DMS114 treated with DMSO at 0.1 percent for 48 hours (cell line): ENCODE data around the gene BCL3.
"Not testable (repeated sequence)": the region's sequence is repeated elsewhere in the genome, so short reads cannot be mapped to it uniquely, and the experiment has no call there.

Experiments used
- DNase-seq: peaks from one replicate; lab custom pipeline; 2025; ENCODE audit not compliant: unreplicated experiment; lab: John Stamatoyannopoulos, UW

BCL3 gene, protein sequence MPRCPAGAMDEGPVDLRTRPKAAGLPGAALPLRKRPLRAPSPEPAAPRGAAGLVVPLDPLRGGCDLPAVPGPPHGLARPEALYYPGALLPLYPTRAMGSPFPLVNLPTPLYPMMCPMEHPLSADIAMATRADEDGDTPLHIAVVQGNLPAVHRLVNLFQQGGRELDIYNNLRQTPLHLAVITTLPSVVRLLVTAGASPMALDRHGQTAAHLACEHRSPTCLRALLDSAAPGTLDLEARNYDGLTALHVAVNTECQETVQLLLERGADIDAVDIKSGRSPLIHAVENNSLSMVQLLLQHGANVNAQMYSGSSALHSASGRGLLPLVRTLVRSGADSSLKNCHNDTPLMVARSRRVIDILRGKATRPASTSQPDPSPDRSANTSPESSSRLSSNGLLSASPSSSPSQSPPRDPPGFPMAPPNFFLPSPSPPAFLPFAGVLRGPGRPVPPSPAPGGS

DNA sequence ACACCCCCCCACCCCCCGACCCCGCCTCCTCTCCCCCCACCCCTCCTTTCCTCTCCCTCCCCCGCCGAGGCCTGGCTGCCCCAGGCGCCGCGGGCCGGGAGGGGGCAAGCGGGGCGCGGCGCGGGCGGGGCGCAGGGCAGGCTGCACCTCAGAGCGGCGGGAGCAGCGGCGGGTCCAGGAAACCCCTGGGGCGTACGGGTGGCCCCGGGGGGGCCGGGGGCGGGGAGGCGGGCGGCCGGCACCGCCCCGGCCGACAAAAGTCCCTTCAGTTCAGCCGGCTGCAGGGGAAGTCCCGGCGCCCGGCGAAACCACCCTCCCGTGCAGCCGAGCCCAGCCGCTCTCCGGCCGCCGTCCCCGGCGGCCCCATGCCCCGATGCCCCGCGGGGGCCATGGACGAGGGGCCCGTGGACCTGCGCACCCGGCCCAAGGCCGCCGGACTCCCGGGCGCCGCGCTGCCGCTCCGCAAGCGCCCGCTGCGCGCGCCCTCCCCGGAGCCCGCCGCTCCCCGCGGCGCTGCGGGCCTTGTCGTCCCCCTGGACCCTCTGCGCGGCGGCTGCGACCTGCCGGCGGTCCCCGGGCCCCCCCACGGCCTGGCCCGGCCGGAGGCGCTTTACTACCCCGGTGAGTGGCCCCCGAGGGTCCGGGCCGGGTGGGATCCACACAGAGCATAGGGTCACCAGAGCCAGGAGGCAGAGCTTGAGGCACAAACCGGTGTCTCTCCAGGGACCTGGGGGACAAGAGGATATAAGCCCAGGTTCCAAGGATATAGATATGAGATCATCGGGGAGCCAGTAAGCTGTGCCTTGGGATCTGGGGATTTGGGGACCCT is at the start of gene BCL3:
Gene BCL3, plus strand, starts transcription at position 283 of the 829 bp plus-strand sequence. Its CDS starts 83 bp downstream, at position 366.
- DNase-seq = no peak

DNA sequence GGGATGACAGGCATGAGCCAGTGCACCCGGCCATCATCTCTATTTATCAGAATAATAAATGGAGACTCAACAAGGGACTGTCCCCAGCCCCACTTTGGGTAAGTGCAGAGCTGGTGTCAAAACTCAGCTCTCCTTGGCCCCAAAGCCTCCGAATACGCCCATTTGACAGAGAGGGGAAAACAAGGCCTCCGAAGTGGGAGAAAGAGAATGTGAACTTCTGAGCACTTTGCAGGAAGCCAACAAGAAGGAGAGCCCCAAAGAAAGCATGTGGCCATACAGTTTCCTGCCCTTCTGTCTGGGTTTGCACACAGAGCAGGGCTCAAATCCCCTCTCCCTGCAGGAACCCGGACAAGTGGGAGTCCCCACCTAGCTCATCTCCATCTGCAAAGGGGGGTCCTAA is 48.0 kb upstream of the BCL3 start:
- no peak for DNase-seq

DNA sequence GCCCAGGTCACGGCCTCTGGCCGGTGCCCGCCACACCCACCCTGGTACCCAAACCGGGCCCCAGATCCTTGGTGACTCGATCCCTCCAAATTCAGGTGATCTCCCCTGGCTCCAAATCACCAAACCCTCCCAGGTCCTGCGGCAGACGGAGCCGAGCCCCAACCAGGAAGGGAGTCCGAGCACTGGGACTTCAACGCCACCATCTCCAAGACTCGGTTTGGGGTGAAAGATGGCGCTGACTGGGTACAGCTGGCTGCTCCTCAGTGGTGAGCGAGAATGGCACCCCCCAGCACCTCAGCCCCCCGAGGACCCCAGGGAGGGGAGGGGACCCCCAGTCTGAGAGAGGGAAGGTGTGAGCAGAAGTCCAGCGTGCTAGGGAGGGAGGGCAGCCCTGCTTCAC is 47.3 kb upstream of the BCL3 start:
- no peak for DNase-seq

DNA sequence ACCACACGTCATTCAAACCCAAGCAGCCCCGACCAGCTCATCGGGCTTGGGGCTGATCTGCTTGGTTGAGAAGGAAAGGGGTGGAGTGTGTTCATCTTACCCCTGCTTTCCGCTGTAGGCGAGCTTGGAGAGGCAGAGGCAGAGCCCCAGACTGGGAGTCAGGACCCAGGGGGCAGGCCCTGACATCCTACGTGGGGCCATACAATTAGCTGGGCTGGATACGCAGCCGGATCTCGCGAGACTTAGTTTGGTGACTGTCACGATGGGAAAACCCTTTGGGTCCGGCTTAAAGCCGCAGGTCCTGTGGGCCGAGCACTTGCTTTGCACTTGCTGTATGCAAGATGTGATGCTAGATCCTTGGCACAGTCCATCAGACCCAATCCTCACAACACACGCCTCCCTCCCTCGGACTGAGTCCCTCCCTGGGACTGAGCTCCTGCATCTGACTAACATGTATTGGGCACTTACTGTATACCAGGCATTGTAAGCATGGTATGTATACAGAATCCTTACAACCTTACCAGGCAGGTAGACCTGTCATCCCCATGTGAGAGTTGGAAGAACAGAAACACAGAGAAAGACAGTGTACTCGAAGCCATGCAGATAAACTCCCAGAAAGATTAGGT is 45.8 kb upstream of the BCL3 start:
- no peak for DNase-seq

DNA sequence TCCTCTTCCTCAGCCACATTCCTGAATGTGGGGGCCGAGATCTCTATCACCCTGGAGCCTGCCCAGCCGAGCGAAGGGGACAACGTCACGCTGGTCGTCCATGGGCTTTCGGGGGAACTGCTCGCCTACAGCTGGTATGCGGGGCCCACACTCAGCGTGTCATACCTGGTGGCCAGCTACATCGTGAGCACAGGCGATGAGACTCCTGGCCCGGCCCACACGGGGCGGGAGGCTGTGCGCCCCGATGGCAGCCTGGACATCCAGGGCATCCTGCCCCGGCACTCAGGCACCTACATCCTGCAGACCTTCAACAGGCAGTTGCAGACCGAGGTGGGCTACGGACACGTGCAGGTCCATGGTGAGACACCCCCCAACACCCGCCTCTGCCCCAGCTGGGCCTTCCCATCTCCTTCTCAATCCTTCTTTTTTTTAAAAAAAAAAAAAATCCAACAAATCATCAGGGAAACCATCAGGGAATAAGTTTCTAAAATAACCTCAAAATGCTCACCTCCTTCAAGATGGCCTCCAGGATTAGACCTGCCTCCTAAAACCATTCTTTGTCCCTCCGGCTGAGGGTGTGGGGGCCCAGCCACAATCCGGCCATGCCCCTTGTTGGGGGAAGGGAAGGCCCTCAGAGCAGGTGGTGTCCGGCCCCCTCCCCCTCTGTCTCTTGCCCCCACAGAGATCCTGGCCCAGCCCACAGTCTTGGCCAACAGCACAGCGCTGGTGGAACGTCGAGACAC is 45.0 kb upstream of the BCL3 start:
- no peak for DNase-seq

DNA sequence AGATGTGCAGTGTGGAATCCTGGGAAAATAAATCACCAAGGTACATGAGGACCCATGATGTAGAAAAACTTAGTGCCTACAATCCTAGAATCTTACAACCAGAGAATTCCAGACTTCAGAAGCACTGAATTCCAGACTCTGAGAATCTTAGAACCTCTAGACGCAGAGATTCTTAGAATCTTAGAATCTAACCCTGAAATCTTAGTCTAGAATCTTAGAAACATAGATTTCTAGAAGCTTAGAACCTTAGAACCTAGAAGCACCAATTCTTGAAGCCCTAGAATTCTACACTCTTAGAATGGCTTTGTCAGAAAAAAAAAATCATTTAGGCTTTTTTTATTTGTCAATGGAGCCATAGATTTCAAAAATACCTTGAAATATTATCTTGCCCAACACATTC is 43.5 kb upstream of the BCL3 start:
- no peak for DNase-seq

DNA sequence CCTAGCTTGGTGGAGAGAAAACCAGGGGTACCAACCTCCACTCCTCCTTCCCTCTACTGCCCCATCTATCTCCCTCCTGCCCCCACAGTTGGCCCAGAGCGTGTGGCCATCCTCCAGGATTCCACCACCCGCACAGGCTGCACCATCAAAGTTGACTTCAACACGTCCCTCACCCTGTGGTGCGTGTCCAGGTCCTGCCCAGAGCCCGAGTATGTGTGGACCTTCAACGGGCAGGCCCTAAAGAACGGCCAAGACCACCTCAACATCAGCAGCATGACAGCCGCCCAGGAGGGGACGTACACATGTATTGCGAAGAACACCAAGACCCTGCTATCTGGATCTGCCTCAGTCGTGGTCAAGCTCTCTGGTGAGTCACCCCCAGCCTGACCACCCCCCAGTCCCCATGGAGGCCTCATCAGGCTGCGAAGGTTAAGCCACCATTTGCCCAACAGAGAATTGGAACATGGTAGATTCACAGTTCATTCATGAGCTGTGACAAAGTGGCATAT is 43.0 kb upstream of the BCL3 start:
- DNase-seq = no peak

DNA sequence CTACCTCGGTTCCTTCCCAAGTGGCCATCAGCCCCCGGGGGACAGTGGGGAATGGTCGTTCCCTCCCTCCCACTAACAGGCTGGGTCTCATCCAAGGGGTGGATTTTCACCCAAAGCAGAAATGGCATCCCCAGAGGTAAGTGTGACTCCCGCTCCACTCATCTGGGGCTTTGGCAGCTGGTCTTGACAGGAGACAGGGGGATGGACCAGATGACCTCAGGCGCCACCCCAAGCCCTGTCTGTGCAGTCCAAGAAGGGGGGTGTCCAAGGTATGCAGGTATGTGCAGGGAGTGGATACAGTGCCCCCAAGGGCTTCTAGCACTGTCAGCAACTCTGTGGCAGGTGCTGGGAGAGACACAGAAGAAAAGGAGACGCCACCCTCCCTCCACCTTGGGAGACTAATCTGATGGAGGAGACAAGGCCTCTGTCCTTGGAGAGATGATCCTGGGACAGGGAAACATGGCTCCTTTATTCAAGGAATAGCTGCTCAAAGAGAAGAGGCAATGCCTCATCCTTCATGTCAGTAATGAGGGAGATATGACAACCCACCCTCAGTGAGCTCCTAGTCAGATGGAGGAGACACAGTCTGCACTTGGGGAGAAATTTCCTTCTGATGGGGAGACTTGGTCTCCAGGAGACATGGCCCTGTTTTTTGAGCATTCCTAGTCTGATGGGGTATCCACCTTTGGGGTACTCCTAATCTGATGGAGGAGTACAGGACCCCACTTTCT is 41.8 kb upstream of the BCL3 start:
- DNase-seq = no peak

DNA sequence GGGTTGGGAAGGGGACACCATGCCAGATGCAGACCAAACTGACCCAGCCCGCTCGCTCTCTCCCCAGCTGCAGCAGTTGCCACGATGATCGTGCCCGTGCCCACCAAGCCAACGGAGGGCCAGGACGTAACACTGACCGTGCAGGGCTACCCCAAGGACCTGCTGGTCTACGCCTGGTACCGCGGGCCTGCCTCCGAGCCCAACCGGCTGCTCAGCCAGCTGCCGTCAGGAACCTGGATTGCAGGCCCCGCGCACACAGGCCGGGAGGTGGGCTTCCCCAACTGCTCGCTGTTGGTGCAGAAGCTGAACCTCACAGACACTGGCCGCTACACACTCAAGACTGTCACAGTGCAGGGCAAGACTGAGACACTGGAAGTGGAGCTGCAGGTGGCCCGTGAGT is 40.7 kb upstream of the BCL3 start:
- no peak for DNase-seq

DNA sequence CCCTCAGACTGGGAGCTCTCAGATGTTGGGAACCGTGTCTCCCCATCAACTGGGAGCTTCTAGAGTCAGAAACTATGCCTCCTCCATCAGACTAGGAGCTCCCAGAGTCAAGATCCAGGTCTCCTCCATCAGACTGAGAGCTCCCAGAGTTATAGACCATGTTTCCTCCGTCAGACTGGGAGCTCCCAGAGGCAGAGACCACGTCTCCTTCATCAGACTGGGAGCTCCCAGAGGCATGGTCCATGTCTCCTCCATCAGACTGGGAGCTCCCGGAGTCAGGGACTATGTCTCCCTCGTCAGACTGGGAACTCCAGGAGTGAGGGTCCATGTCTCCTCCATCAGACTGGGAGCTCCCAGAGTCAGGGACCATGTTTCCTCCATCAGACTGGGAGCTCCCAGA is 39.6 kb upstream of the BCL3 start:
- DNase-seq = no peak

DNA sequence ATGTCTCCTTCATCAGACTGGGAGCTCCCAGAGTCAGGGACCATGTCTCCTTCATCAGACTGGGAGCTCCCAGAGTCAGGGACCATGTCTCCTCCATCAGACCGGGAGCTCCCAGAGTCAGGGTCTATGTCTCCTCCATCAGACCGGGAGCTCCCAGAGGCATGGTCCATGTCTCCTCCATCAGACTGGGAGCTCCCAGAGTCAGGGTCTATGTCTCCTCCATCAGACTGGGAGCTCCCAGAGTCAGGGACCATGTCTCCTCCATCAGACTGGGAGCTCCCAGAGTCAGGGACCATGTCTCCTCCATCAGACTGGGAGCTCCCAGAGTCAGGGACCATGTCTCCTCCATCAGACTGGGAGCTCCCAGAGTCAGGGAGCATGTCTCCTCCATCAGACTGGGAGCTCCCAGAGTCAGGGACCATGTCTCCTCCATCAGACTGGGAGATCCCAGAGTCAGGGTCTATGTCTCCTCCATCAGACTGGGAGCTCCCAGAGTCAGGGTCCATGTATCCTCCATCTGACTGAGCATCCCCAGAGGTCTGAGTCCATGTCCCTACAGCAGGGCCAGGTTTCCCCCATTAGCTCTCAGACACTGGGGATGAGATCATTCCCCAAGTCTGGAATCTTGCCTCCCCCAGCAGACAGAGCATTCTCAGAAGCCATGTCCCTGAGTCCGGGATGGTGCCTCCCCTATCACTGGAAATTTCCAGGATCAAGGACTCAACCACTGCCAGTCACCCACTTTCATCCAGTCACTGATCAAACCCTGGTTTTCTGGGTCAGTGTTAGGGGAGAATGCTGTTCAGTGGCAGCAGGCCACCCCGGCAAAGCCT is 38.9 kb upstream of the BCL3 start:
- not testable (repeated sequence) for DNase-seq

DNA sequence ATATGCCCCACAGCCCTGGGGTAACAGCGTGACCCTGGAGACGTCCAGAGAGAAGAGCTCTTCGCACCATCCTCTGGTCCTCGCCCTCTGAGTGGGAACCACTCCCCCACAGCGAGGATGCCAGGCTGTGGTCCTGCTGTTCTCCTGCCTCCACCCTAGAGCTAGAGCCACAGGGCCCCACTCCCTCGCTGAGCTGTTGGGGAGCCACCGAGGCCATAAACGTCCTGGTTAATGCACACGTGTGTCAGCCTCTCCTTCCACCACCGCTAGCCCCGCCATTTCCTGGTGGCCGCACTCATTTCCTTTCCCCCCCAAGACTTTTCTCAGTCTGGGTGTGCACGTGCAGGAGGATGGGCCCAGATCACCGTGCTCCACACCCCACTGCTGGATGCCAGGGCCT is 38.0 kb upstream of the BCL3 start:
- DNase-seq = no peak

DNA sequence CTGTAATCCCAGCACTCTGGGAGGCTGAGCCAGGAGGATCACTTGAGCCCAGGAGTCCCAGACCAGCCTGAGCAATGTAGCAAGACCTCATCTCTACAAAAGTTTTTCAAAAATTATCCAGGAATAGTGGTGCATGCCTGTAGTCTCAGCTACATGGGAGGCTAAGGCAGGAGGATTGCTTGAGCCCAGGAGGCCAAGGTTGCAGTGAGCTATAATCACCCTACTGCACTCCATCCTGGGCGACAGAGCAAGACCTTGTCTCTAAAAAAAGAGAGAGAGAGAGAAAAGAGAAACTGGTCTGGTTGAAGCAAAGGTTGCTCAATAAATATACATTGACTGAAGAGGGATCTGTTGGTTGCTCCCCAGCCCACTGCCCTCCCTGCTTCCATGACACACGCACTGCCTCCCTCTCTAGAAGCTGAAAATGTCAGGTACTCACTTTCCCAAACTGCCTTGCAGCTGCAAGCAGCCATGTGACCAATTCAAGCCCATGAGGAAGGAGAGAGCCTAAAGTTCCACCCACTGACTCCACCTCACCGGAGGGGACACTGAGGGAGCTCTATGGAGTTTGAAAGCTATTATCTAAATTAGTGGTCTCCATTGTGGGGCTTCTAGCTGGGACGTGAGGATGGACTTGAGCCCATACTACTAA is 35.5 kb upstream of the BCL3 start:
- no peak for DNase-seq

DNA sequence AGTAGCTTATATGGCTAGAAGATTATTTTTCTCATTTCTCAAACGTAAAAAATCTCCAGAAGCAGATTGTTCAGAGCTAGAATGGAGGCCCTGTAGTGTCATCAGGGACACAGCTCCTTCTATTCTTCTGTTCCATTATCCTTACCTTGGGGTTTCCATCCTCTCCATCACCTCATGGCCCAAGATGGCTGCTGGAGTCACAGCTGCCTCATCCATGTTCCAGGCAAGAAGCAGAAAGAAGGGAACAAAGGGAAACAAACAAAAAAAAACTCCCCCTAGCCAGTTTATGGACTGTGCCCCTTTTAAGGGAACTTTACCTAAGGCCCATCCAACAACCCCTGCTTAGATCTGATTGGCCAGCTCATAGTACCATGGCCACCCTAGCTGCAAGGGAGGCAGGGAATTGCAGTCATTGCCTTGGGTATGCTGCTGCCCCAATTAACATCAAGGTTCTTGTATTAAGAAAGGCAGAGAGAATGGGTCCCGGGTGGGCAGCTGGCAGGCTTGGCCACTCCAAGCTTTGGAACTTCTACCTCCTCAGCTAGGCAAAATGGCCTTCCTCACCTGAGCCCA is 33.8 kb upstream of the BCL3 start:
- no peak for DNase-seq

DNA sequence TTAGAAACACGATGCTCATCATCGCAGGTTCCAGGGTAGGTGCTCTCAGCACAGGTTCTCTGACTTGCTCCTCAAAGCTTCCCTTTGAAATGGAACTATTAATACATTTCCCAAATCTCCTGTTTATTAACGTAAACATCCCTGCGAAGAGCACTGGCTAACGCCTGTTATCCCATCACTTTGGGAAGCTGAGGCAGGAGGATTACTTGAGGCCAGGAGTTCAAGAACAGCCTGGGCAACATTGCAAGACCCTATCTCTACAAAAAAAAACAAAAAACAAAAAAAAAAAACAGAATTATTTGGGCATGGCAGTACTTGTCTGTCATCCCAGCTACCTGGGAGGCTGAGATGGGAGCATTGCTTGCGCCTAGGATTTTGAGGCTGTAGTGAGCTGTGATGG is 30.9 kb upstream of the BCL3 start:
- no peak for DNase-seq

DNA sequence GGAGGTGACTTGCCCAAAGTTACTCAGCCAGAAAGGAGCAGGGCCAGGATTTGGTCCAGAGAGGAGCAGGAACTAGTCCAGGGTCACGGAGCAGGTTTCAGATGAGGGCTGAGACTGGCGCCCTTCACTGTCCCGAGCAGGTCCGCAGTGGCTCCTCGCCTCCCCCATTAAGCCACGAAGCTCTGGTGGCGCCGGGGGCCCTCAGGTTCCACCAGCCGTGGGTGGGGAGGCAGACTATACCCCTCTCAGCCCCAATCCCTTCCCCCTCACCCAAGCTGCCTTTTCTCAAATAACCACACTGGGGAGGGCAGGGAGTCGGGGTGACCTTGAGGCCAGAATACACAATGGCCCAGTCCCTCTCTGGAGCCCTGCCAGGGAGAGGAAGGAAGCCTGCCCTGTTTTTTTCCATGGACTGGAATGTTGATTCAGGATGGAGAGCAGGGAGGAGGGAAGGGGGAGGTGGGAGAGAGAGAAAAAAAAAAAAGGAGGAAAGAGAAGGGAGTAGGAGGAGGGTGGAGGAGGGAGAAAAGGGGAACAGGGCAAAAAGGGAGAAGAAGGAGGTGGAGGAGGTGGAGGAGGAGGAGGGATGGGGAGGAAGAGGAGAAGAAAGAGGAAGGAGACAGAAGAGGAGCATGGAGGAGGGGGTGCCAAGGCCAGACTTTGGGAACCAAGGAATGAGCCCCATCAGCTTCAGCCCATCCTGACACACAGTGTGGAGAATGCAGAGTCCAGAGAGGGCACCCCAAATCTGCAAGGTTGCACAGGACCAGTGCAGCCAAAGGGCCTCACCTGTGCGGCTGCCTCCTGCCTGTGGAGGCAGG is 29.9 kb upstream of the BCL3 start:
- DNase-seq = no peak

DNA sequence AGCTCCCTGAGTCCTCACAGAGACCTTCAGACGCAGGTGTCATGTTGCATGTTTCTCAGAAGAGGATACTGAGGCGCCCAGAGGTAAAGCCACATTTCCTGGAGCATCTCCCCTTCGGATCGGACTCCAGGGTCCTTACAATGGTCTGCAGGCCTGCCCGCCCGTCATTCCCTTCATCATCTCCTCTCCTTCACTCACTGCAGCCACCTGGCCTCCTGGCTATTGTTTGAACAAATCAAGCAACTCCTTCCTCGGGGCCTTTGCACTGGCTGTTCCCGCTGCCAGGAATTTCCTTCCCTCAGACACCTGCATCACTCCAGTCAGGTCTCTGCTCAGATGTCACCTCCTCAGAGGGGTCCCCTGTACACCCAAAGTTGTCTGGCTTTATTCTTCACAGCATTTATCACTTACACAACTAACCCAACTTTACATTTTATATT is 29.2 kb upstream of the BCL3 start:
- no peak for DNase-seq

DNA sequence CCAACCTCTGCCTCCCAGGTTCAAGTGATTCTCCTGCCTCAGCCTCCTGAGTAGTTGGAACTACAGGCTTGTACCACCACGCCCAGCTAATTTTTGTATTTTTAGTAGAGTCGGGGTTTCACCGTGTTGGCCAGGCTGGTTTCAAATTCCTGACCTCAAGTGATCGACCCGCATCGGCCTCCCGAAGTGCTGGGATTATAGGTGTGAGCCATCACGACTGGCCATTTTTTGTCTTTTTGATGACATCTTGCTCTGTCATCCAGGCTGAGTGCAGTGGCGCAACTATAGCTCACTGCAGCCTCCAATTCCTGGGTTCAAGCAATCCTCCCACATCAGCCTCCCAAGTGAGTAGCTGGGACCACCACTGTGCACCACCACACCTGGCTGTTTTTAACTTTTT is 28.1 kb upstream of the BCL3 start:
- DNase-seq = not testable (repeated sequence)
